SK-N-MC (cell line): Measurements from ENCODE around the gene TEX14.

Experiments
- EZH2 ChIP-seq: fragments of 200-600 bp; sonication (generic); IDR thresholded peaks from one replicate; pipeline ENCODE4 v1.6.1; 2017; ENCODE audit warnings: antibody characterized with exemption
- FOXP2 ChIP-seq: optimal IDR thresholded peaks from 2 replicates; pipeline ENCODE3; 2011; ENCODE audit warnings: mild to moderate bottlenecking, moderate library complexity; ENCODE audit not compliant: insufficient read depth; ENCODE audit errors: extremely low read length, control extremely low read depth
- POLR2AphosphoS5 ChIP-seq: IDR thresholded peaks from 2 replicates; pipeline ENCODE4 v1.6.1; 2012; ENCODE audit warnings: mild to moderate bottlenecking, low read depth, low read length, borderline replicate concordance

- TF ChIP-seq EZH2 (no peak), POLR2AphosphoS5 (no peak), FOXP2 (no peak)
These were observed 157.5 kb downstream of the TEX14 start for GRCh38 chr17:58534331-58534730.
